Heart left ventricle (tissue), 16 donors: ENCODE results near the gene FRMD8. TPM values are rescaled to one million over a fixed set of nuclear protein-coding genes. Genes with fewer than 3 reads are reported as not detected.

Experiments
- ATAC-seq, 4 donors: fragments of 200-7000 bp; cut with Tn5 transposase; one replicate each; pipeline ENCODE4 v1.9.1; 2020 to 2022; ENCODE audit warnings: moderate library complexity in 4 of 4, mild to moderate bottlenecking in 3 of 4, moderate number of reproducible peaks in 1 of 4
- DNase-seq, 5 donors: peaks; one replicate each; pipeline ENCODE4 v3.0.0-alpha.2; 2020
- H3K27ac ChIP-seq, 12 donors: fragments of 200-600 bp; sonication (generic) in 4 of 12; one replicate each; pipeline versions ENCODE4 v1.5.0 to v1.8.0; 2016 to 2022; ENCODE audit warnings: mild to moderate bottlenecking in 2 of 12
- H3K27me3 ChIP-seq, 9 donors: fragments of 200-600 bp; sonication (generic) in 2 of 9; one replicate each; pipeline versions ENCODE4 v1.5.1 to v1.8.0; 2016 to 2022; ENCODE audit warnings: mild to moderate bottlenecking in 3 of 9
- H3K36me3 ChIP-seq, 9 donors: fragments of 200-600 bp; sonication (generic) in 2 of 9; one replicate each; pipeline versions ENCODE4 v1.5.0 to v1.8.0; 2018 to 2022; ENCODE audit warnings: mild to moderate bottlenecking in 2 of 9
- H3K4me1 ChIP-seq, 12 donors: fragments of 200-600 bp; sonication (generic) in 4 of 12; one replicate each; pipeline versions ENCODE4 v1.5.0 to v1.8.0; 2016 to 2022; ENCODE audit warnings: mild to moderate bottlenecking in 3 of 12
- H3K4me3 ChIP-seq, 12 donors: fragments of 200-600 bp; sonication (generic) in 4 of 12; one replicate each; pipeline versions ENCODE4 v1.5.0 to v1.8.0; 2017 to 2022; ENCODE audit warnings: mild to moderate bottlenecking in 9 of 12, moderate library complexity in 4 of 12
- H3K9me3 ChIP-seq, 12 donors: fragments of 200-600 bp; sonication (generic) in 4 of 12; one replicate each; pipeline versions ENCODE4 v1.5.0 to v1.8.0; 2016 to 2022; ENCODE audit warnings: mild to moderate bottlenecking in 1 of 12
- POLR2A ChIP-seq, 2 donors: fragments of 450-650 bp; IDR thresholded peaks; one replicate each; pipeline ENCODE4 v1.6.1; 2017; ENCODE audit warnings: antibody characterized with exemption in 2 of 2, mild to moderate bottlenecking in 2 of 2, moderate library complexity in 2 of 2
- WGBS, 4 donors: extraction: QIAGEN DNeasy Blood & Tissue Kit in 2 of 4; methylation state at CpG; one replicate each; pipeline versions ENCODE4 v1.1.5 to v1.1.7; 2013 to 2018; 5-methylcytosine and 5-hydroxymethylcytosine counted together
- intact Hi-C, 10 donors: fragments of 100-400 bp; cut with DNase I; formaldehyde crosslinking; loops; one replicate each; pipeline versions ENCODE4 v1.11.1 to v1.14.2; 2022
- polyA plus RNA-seq, 2 donors: library from polyadenylated mRNA; stranded (reverse); fragments of 200-250 nt; gene quantifications; one replicate each; pipeline ENCODE4 v1.2.3, GENCODE V29; 2013
- total RNA-seq, 9 donors: library from RNA; depleted of rRNA in 2 of 9; stranded (reverse); fragments of >200 nt in 2 of 9; fragmentation: NEBNext Ultra II Directional in 3 of 9; extraction: Animal tissue kit (Norgen Biotek cat#: 25700) in 3 of 9; gene quantifications; one replicate each; pipeline versions ENCODE4 v1.1.0 to v1.2.4, GENCODE V29; 2016 to 2023
- TF ChIP-seq, protein P1 (sequence below), 12 donors: fragments of 200-600 bp; sonication (generic) in 4 of 12; IDR thresholded peaks; one replicate each; pipeline versions ENCODE4 v1.5.0 to v1.8.0; 2018 to 2022; ENCODE audit warnings: antibody characterized with exemption in 12 of 12, mild to moderate bottlenecking in 5 of 12
- donor health status: ischemic (EF 13 %, LVEDD 7.1; RV severe dilation, severe dysfunction).
- donor health status: healthy with polysubstance abuse.
- donor health status: DM: no; HTN: yes; CAD: no.
- donor health status: DM: no; HTN: no; CAD: no.
- donor health status: ischemic (EF 25% LVEDD 6.9; RV normal size, moderate dysfunction).
- donor health status: ischemic (EF 25% LVEDD 5.7; RV mildly dilated, moderate dysfunction).
- donor health status: healthy.
- donor health status: DM: yes; HTN: yes; CAD: no.
- donor health status: ischemic (EF 35%, LVEDD 5.7; RV mildly dilated, moderate dysfunction).
- donor health status: nonischemic (EF 11% LVEDD 7.7; RV severe dilation, severe dysfunction).
- donor health status: DM: yes; HTN: yes; CAD: no.
- donor health status: PGD.
- donor health status: ischemic (EF 29% LVEDD 5.4; RV normal size, mild dysfunction).
- donor health status: nonischemic (EF 23%, LVEDD 6.1; RV moderate dilation, normal function).

The FRMD8 gene
- total and polyA plus RNA-seq, 11 donors: 6.1 to 24.1 (median 11.3) TPM

DNA sequence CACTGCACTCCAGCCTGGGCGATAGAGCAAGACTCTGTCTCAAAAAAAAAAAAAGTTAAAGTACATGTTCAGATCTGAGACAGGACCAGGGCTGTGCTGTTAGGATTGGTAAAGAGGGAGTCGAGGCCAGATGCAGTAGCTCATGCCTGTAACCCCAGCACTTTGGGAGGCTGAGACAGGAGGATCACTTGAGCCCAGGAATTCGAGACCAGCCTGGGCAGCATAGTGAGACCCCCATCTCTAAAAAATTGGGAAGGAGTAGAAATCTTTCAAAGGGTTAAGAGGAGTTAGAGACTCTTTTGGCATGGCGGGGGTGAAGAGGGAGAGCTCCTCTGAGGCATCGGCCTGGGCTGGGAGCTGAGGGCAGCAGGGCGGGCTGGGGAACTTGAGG, 15.8 kb upstream of the FRMD8 start:
- TF ChIP-seq POLR2A (IDR thresholded peaks at IDR 0.05): no peak
- TF ChIP-seq, protein P1, sequence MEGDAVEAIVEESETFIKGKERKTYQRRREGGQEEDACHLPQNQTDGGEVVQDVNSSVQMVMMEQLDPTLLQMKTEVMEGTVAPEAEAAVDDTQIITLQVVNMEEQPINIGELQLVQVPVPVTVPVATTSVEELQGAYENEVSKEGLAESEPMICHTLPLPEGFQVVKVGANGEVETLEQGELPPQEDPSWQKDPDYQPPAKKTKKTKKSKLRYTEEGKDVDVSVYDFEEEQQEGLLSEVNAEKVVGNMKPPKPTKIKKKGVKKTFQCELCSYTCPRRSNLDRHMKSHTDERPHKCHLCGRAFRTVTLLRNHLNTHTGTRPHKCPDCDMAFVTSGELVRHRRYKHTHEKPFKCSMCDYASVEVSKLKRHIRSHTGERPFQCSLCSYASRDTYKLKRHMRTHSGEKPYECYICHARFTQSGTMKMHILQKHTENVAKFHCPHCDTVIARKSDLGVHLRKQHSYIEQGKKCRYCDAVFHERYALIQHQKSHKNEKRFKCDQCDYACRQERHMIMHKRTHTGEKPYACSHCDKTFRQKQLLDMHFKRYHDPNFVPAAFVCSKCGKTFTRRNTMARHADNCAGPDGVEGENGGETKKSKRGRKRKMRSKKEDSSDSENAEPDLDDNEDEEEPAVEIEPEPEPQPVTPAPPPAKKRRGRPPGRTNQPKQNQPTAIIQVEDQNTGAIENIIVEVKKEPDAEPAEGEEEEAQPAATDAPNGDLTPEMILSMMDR (IDR thresholded peaks at IDR 0.05): no peak
- 66 to 69% (median 67%) methylated on average over 6 of the region's 6 CpGs for WGBS, 4 donors
- H3K27me3 ChIP-seq: no peaks in the 10 kb centered on the region
- H3K4me1 ChIP-seq: peaks cover 0 to 34% (median 19%) of the 10 kb centered on the region in 12 donors
- H3K9me3 ChIP-seq: no peaks in the 10 kb centered on the region
- peak overlapping the region; percentile 70 to 97 (median 88) for H3K27ac ChIP-seq
- ATAC-seq: peak in 1 of 4 donors; percentile 17
- no peak for DNase-seq
- intact Hi-C loops: loop anchor here in 2 of 10 donors (5.0 to 10.0 kb wide), 2 partner anchors 97 to 224 kb away; partner anchors contain the start of gene KCNK7 (in 1 of the 2)
- no peak overlapping the region for H3K4me3 ChIP-seq
- no peaks in the 10 kb centered on the region for H3K36me3 ChIP-seq

- no peak for ATAC-seq
- Histone ChIP-seq H3K4me1 (peaks cover 0 to 33% (median 19%) of the 10 kb centered on the region in 12 donors), H3K4me3 (no peak overlapping the region), H3K27ac (no peak overlapping the region), H3K27me3 (no peaks in the 10 kb centered on the region), H3K9me3 (no peaks in the 10 kb centered on the region), H3K36me3 (no peaks in the 10 kb centered on the region)
- TF ChIP-seq, protein P1 (IDR thresholded peaks at IDR 0.05): no peak
- no peak for TF ChIP-seq POLR2A (IDR thresholded peaks at IDR 0.05)
- intact Hi-C loops: loop anchor here in 2 of 10 donors (5.0 to 10.0 kb wide), 2 partner anchors 93 to 221 kb away; partner anchors contain the start of gene KCNK7 (in 1 of the 2)
- no peak for DNase-seq
- WGBS, 4 donors: 78 to 90% (median 81%) methylated on average over 10 to 14 of the region's 14 CpGs
Observed at GRCh38 chr11:65373839-65374580, 12.4 kb upstream of the FRMD8 start.

- no peak for DNase-seq
Observed at GRCh38 chr11:65375012-65375411, 11.4 kb upstream of the FRMD8 start.

More at GRCh38 chr11:65375012-65375411, 11.4 kb upstream of the FRMD8 start:
- TF ChIP-seq, protein P1 (IDR thresholded peaks at IDR 0.05): no peak
- TF ChIP-seq POLR2A (IDR thresholded peaks at IDR 0.05): no peak
- H3K27ac ChIP-seq: no peak overlapping the region
- peaks cover 0 to 33% (median 19%) of the 10 kb centered on the region in 12 donors for H3K4me1 ChIP-seq
- H3K9me3 ChIP-seq: no peaks in the 10 kb centered on the region
- intact Hi-C loops: loop anchor here in 5 of 10 donors (5.0 to 10.0 kb wide), 4 partner anchors 92 to 220 kb away; partner anchors contain the start of gene KCNK7 (in 1 of the 5)
- ATAC-seq: no peak
- no peaks in the 10 kb centered on the region for H3K27me3 ChIP-seq
- H3K36me3 ChIP-seq: no peaks in the 10 kb centered on the region
- WGBS, 4 donors: 90 to 94% (median 91%) methylated on average over 8 of the region's 8 CpGs
- H3K4me3 ChIP-seq: no peak overlapping the region
